Measurements from ENCODE around the gene ZNF485.

- TF ChIP-seq CTCF (optimal IDR thresholded peaks at IDR 0.05 in 1 of 3, IDR thresholded peaks at IDR 0.05 in 1 of 3, conservative IDR thresholded peaks at IDR 0.05 in 1 of 3; ENCODE audit: extremely low read depth in 1 of 3, insufficient read depth in 2 of 3, low read length in 3 of 3) (no peak), EZH2 (IDR thresholded peaks at IDR 0.05; ENCODE audit: low read length) (no peak)
These were observed 15.8 kb downstream of the ZNF485 start for GRCh38 chr10:43622038-43622437.
